Neural progenitor cell (in vitro differentiated cells): ENCODE results near the gene DOHH.

ENCODE experiments used
- EZH2 ChIP-seq: fragments of 200-600 bp; sonication (generic); IDR thresholded peaks from 2 replicates; pipeline ENCODE4 v1.6.1; 2017; ENCODE audit warnings: antibody characterized with exemption, mild to moderate bottlenecking, moderate library complexity
- EZH2phosphoT487 ChIP-seq: fragments of 200-600 bp; sonication (generic); IDR thresholded peaks from 2 replicates; pipeline ENCODE4 v1.6.1; 2017; ENCODE audit warnings: antibody characterized with exemption
- TF ChIP-seq, protein P1 (sequence below): fragments of 200-600 bp; sonication (generic); IDR thresholded peaks from 2 replicates; pipeline ENCODE4 v1.5.1; 2017; ENCODE audit warnings: antibody characterized with exemption, mild to moderate bottlenecking

DNA sequence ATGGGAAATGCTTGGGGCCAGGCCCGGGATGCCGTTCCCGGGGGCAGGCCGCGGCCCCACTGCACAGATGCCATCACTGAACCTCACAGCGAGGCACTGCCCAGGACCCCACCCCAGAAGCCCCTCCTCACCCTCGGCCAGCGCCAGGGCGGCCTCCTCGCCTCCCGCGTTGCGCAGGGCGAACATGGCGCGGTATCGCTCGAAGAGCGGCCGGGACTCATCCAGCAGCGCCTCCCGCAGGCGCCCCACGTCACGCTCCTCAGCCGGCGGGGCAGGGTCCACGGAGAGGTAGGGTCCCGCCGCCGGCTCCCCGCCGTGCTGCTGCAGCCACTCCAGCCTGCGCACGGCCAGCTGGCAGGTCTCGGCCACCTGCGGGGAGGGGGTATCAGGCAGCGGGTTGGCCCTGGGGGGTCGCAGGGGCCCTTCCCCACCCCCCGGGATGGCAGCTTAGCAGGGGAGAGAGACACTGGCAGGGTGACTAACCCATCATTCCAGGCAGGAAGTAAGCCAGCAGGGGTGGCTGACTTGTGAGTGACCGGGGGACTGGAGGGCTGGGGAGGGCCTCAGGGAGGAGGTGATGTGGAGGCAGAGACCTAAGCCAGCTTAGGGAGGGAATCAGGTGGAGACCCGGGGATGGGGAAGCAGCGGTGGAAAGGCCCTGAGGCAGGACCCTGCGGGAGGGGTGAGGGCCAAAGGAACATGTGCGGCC is 8.2 kb downstream of the DOHH start:
- TF ChIP-seq, protein P1, sequence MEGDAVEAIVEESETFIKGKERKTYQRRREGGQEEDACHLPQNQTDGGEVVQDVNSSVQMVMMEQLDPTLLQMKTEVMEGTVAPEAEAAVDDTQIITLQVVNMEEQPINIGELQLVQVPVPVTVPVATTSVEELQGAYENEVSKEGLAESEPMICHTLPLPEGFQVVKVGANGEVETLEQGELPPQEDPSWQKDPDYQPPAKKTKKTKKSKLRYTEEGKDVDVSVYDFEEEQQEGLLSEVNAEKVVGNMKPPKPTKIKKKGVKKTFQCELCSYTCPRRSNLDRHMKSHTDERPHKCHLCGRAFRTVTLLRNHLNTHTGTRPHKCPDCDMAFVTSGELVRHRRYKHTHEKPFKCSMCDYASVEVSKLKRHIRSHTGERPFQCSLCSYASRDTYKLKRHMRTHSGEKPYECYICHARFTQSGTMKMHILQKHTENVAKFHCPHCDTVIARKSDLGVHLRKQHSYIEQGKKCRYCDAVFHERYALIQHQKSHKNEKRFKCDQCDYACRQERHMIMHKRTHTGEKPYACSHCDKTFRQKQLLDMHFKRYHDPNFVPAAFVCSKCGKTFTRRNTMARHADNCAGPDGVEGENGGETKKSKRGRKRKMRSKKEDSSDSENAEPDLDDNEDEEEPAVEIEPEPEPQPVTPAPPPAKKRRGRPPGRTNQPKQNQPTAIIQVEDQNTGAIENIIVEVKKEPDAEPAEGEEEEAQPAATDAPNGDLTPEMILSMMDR: no peak
- TF ChIP-seq EZH2: no peak
- TF ChIP-seq EZH2phosphoT487: no peak
